Keratinocyte (primary cell): ENCODE data around the gene CEP85L. TPM values are rescaled to one million over a fixed set of nuclear protein-coding genes. Genes with fewer than 3 reads are reported as not detected.
A peak's percentile ranks its signal among the peaks of the same experiment; 100 is the strongest.

ENCODE experiments used
- DNase-seq: peaks from one replicate; pipeline ENCODE4 v3.0.0-alpha.2; 2011; ENCODE audit warnings: low read depth, missing footprints, low spot score
- FAIRE-seq: peaks from 2 replicates; lab custom pipeline; 2011; peaks lifted over from hg19 to GRCh38; lab: Jason Lieb, UNC
- H2AFZ ChIP-seq: 2 replicates; pipeline ENCODE4 v1.6.0; 2012; ENCODE audit warnings: low read length, control low read depth, inconsistent platforms; ENCODE audit not compliant: control insufficient read depth
- H3K27ac ChIP-seq: 2 replicates; pipeline ENCODE4 v1.5.1; 2011; ENCODE audit warnings: low read length; ENCODE audit not compliant: control insufficient read depth, insufficient read depth
- H3K27me3 ChIP-seq: 3 replicates; pipeline ENCODE4 v1.6.0; 2011; ENCODE audit warnings: low read length; ENCODE audit not compliant: control insufficient read depth, insufficient read depth; ENCODE audit errors: extremely low read depth
- H3K36me3 ChIP-seq, 2 experiments: 2 replicates in 1 of 2; 3 replicates in 1 of 2; pipeline ENCODE4 v1.5.1; 2011; ENCODE audit warnings: low read length in 2 of 2, mild to moderate bottlenecking in 1 of 2; ENCODE audit not compliant: control insufficient read depth in 2 of 2, insufficient read depth in 2 of 2; ENCODE audit errors: extremely low read depth in 1 of 2
- H3K4me1 ChIP-seq: 3 replicates; pipeline ENCODE4 v1.5.1; 2011; ENCODE audit warnings: low read length; ENCODE audit not compliant: control insufficient read depth, insufficient read depth; ENCODE audit errors: extremely low read depth
- H3K4me2 ChIP-seq: 3 replicates; pipeline ENCODE4 v1.6.0; 2011; ENCODE audit warnings: low read depth, low read length; ENCODE audit not compliant: control insufficient read depth, insufficient read depth; ENCODE audit errors: extremely low read depth
- H3K4me3 ChIP-seq, 3 experiments: fragments of 200-600 bp in 1 of 3; sonication (generic) in 1 of 3; 2 replicates in 2 of 3; 3 replicates in 1 of 3; pipeline ENCODE4 v1.5.1; 2011 to 2016; ENCODE audit warnings: low read length in 3 of 3, mild to moderate bottlenecking in 3 of 3, control low read depth in 2 of 3, inconsistent platforms in 1 of 3, low read depth in 1 of 3, mixed read lengths in 1 of 3, mixed run types in 1 of 3, moderate library complexity in 1 of 3; ENCODE audit not compliant: control insufficient read depth in 2 of 3, insufficient read depth in 2 of 3; ENCODE audit errors: extremely low read depth in 1 of 3
- H3K79me2 ChIP-seq: 2 replicates; pipeline ENCODE4 v1.6.0; 2012; ENCODE audit warnings: low read length; ENCODE audit not compliant: control insufficient read depth, insufficient read depth
- H3K9ac ChIP-seq: 3 replicates; pipeline ENCODE4 v1.6.0; 2011; ENCODE audit warnings: low read length; ENCODE audit not compliant: control insufficient read depth, insufficient read depth; ENCODE audit errors: extremely low read depth
- H3K9me1 ChIP-seq: 3 replicates; pipeline ENCODE4 v1.6.0; 2011; ENCODE audit warnings: low read length; ENCODE audit not compliant: control insufficient read depth, insufficient read depth; ENCODE audit errors: extremely low read depth
- H3K9me3 ChIP-seq: 2 replicates; pipeline ENCODE4 v1.5.1; 2012; ENCODE audit warnings: low read depth, low read length; ENCODE audit not compliant: control insufficient read depth
- H4K20me1 ChIP-seq: 3 replicates; pipeline ENCODE4 v1.6.0; 2011; ENCODE audit warnings: low read length; ENCODE audit not compliant: control insufficient read depth, insufficient read depth; ENCODE audit errors: extremely low read depth
- CTCF ChIP-seq, 3 experiments: IDR thresholded peaks in 1 of 3; conservative IDR thresholded peaks in 1 of 3; optimal IDR thresholded peaks in 1 of 3; 2 replicates in 2 of 3; 3 replicates in 1 of 3; pipeline versions ENCODE3 to v1.5.1; 2011; ENCODE audit warnings: low read length in 3 of 3, mild to moderate bottlenecking in 3 of 3, moderate library complexity in 2 of 3, control low read depth in 1 of 3, inconsistent platforms in 1 of 3; ENCODE audit not compliant: insufficient read depth in 2 of 3; ENCODE audit errors: extremely low read depth in 1 of 3
- EZH2 ChIP-seq: IDR thresholded peaks from one replicate; pipeline ENCODE4 v1.6.1; 2012; ENCODE audit warnings: inconsistent platforms, mild to moderate bottlenecking, low read length, moderate library complexity
- dilution Hi-C: fragments of 300-500 bp; cut with MboI; formaldehyde crosslinking; loops from one replicate; pipeline ENCODE4 v1.7.0; 2020; ENCODE audit warnings: low sequenced_read_pairs; ENCODE audit not compliant: extremely low pct_ligation_motif_present
- polyA plus RNA-seq, 5 experiments: library from polyadenylated mRNA; depleted of rRNA in 3 of 5; stranded (reverse) in 3 of 5; stranded (forward) in 1 of 5; unstranded in 1 of 5; fragments of >200 nt; gene quantifications; 1 replicate in 1 of 5; 2 replicates in 3 of 5; 3 replicates in 1 of 5; pipeline versions ENCODE4 v1.2.1 to v1.2.3, GENCODE V29; 2011 to 2012; ENCODE audit warnings: missing spikeins in 2 of 5, low read depth in 1 of 5, low replicate concordance in 1 of 5

CEP85L gene
- polyA plus RNA-seq, 1 donor (not counting 4 experiments of a cell fraction or from before 2014, with no cell fraction given) = 3.5 TPM

- no peaks in the 10 kb centered on the region for H3K9me3 ChIP-seq
- no peak overlapping the region for H3K4me2 ChIP-seq
- no peak overlapping the region for H3K9ac ChIP-seq
- TF ChIP-seq EZH2 = no peak
- no peak for TF ChIP-seq CTCF (optimal IDR thresholded peaks at IDR 0.05 in 1 of 3, IDR thresholded peaks at IDR 0.05 in 1 of 3, conservative IDR thresholded peaks at IDR 0.05 in 1 of 3; ENCODE audit: extremely low read depth in 1 of 3, insufficient read depth in 2 of 3, low read length in 3 of 3)
- DNase-seq (no peak), FAIRE-seq (no peak)
- H2AFZ ChIP-seq = no peak overlapping the region
- no peak overlapping the region for H3K27ac ChIP-seq
- H4K20me1 ChIP-seq = no peaks in the 10 kb centered on the region
- no peaks in the 10 kb centered on the region for H3K79me2 ChIP-seq
- peaks cover 4% of the 10 kb centered on the region for H3K4me1 ChIP-seq
- H3K9me1 ChIP-seq = no peaks in the 10 kb centered on the region
- dilution Hi-C loops = no loop called here
- no peaks in the 10 kb centered on the region for H3K36me3 ChIP-seq
- no peak overlapping the region for H3K4me3 ChIP-seq
- H3K27me3 ChIP-seq = no peaks in the 10 kb centered on the region
Measured at GRCh38 chr6:118500130-118501015, 151.0 kb downstream of the CEP85L start.

- no peak for TF ChIP-seq CTCF (optimal IDR thresholded peaks at IDR 0.05 in 1 of 3, IDR thresholded peaks at IDR 0.05 in 1 of 3, conservative IDR thresholded peaks at IDR 0.05 in 1 of 3; ENCODE audit: extremely low read depth in 1 of 3, insufficient read depth in 2 of 3, low read length in 3 of 3)
- Histone ChIP-seq H3K9me1 (no peaks in the 10 kb centered on the region), H3K4me1 (peaks cover 4% of the 10 kb centered on the region), H3K79me2 (no peaks in the 10 kb centered on the region), H3K4me2 (no peak overlapping the region), H3K4me3 (no peak overlapping the region), H3K27ac (peak overlapping the region; percentile 26), H2AFZ (no peak overlapping the region), H3K9ac (no peak overlapping the region), H3K27me3 (no peaks in the 10 kb centered on the region), H3K36me3 (no peaks in the 10 kb centered on the region), H4K20me1 (no peaks in the 10 kb centered on the region), H3K9me3 (no peaks in the 10 kb centered on the region)
- dilution Hi-C loops = no loop called here
- peak; percentile 83 for FAIRE-seq
- DNase-seq = peak; percentile 32
Measured at GRCh38 chr6:118495485-118496280, 155.7 kb downstream of the CEP85L start.
